ENCODE results near the gene DYNC2LI1. TPM values are rescaled to one million over a fixed set of nuclear protein-coding genes. Genes with fewer than 3 reads are reported as not detected.

The DYNC2LI1 gene
- polyA plus RNA-seq, 1 donor (not counting 4 experiments of a cell fraction or from before 2014, with no cell fraction given), result 29.9 TPM

DNA sequence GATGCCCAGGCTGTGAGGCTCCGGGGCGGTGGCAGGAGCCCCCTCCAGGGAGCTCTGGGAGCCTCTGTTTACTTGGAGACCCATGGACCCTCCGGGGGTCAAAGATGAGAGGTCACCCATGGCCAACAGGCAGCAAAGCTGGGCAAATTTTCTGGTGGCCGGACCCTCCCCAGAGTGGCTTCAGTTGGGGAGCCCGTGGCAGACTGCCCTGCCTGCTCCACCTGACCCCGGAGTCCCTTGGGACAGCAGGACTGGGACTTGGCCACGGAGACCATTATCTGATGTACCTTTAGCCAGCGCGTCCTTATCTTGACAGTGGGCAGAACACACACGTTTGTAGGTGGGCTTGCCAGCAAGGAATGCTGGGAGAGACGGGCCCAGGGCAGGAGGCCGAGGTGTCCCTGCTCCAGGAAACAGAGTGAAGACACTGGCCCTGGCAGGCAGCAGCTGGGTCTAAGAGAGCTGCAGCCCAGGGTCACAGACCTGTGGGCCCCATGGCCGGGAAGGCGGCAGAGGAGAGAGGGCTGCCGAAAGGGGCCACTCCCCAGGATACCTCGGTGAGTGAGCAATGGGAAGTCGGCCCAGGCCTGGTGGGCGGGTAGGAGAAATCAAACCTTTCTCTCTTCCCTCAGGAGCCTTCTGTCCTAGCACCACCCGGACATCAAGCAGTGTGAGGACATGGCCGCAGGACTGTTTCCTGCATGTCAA lies 64.9 kb downstream of the DYNC2LI1 start, which contains the start of the genes ABCG5 and ABCG8:
TSS of gene ABCG5 (minus strand) at position 280 of the 708 bp plus-strand sequence. CDS start at position 120, 160 bp downstream.
TSS of gene ABCG8 (plus strand) at position 412 of the 708 bp plus-strand sequence. CDS start at position 495, 83 bp downstream.
- Histone ChIP-seq H3K9ac (ENCODE audit: control insufficient read depth, extremely low read depth, insufficient read depth, low read length) (no peak within 1 kb of the TSS), H3K4me2 (ENCODE audit: control insufficient read depth, extremely low read depth, insufficient read depth, low read depth, low read length) (no peak within 1 kb of the TSS), H3K79me2 (ENCODE audit: control insufficient read depth, insufficient read depth, low read length) (no peaks in the 10 kb centered on the region), H3K36me3 (ENCODE audit: control insufficient read depth in 2 of 2, extremely low read depth in 1 of 2, insufficient read depth in 2 of 2, low read length in 2 of 2) (no peaks in the 10 kb centered on the region), H4K20me1 (ENCODE audit: control insufficient read depth, extremely low read depth, insufficient read depth, low read length) (no peaks in the 10 kb centered on the region), H2AFZ (ENCODE audit: control insufficient read depth, low read length) (no peak within 1 kb of the TSS), H3K9me3 (ENCODE audit: control insufficient read depth, low read depth, low read length) (no peaks in the 10 kb centered on the region), H3K4me3 (ENCODE audit: control insufficient read depth in 2 of 3, extremely low read depth in 1 of 3, insufficient read depth in 2 of 3, low read depth in 1 of 3, low read length in 3 of 3) (no peak within 1 kb of the TSS), H3K27ac (ENCODE audit: control insufficient read depth, insufficient read depth, low read length) (no peak within 1 kb of the TSS), H3K9me1 (ENCODE audit: control insufficient read depth, extremely low read depth, insufficient read depth, low read length) (no peaks in the 10 kb centered on the region), H3K4me1 (ENCODE audit: control insufficient read depth, extremely low read depth, insufficient read depth, low read length) (peaks cover 5% of the 10 kb centered on the region), H3K27me3 (ENCODE audit: control insufficient read depth, extremely low read depth, insufficient read depth, low read length) (peaks cover 9% of the 10 kb centered on the region)
- TF ChIP-seq, protein P1, sequence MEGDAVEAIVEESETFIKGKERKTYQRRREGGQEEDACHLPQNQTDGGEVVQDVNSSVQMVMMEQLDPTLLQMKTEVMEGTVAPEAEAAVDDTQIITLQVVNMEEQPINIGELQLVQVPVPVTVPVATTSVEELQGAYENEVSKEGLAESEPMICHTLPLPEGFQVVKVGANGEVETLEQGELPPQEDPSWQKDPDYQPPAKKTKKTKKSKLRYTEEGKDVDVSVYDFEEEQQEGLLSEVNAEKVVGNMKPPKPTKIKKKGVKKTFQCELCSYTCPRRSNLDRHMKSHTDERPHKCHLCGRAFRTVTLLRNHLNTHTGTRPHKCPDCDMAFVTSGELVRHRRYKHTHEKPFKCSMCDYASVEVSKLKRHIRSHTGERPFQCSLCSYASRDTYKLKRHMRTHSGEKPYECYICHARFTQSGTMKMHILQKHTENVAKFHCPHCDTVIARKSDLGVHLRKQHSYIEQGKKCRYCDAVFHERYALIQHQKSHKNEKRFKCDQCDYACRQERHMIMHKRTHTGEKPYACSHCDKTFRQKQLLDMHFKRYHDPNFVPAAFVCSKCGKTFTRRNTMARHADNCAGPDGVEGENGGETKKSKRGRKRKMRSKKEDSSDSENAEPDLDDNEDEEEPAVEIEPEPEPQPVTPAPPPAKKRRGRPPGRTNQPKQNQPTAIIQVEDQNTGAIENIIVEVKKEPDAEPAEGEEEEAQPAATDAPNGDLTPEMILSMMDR (optimal IDR thresholded peaks at IDR 0.05 in 1 of 3, IDR thresholded peaks at IDR 0.05 in 1 of 3, conservative IDR thresholded peaks at IDR 0.05 in 1 of 3; ENCODE audit: extremely low read depth in 1 of 3, insufficient read depth in 2 of 3, low read length in 3 of 3), result no peak
- TF ChIP-seq EZH2 (IDR thresholded peaks at IDR 0.05; ENCODE audit: low read length), result no peak
- dilution Hi-C loops (cut with MboI; ENCODE audit: extremely low pct_ligation_motif_present, low sequenced_read_pairs), result no loop called here
- no peak for DNase-seq (ENCODE audit: low read depth, low spot score)
- no peak for FAIRE-seq

DNA sequence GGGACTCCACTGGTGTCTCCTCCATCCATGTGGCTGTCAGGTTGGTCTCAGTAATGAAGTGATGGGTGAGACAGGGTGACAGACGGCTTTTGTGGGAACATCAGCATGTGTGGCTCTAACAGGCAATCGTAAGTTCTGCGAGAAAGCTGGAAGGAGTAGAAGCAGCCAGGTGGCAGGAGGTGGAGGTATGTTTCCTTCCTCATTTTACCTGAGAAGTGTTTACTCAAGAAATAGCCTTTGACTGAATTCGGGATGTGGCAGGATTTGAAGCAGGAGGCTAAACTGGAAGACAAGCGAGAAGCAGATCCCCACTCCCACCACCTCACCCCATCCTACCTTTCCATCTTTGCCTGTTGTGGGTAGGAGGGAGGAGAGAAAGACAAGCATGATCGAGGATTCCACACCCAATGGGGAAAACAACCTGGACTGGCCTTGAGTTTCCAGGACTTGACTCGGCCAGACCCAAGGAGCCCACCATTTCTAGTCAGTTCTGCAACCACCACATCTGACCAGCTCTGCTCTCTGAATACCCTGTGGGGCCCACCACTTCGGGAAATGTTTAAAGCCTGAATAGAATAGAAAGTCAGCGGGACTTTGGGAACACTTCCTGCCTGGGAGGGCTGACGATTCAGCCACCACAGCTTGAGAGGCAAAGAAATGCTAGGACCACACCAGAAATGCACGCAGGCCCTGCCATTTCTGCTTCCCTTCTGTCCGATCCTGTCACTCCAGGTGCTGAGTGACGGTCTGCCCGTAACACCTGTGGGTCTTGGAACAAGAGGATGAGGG lies 66.1 kb downstream of the DYNC2LI1 start:
- FAIRE-seq, result no peak
- no peak overlapping the region for H3K27ac ChIP-seq (ENCODE audit: control insufficient read depth, insufficient read depth, low read length)

More for the DNA sequence above, 66.1 kb downstream of the DYNC2LI1 start:
- H3K36me3 ChIP-seq (ENCODE audit: control insufficient read depth in 2 of 2, extremely low read depth in 1 of 2, insufficient read depth in 2 of 2, low read length in 2 of 2), result no peaks in the 10 kb centered on the region
- H3K9me1 ChIP-seq (ENCODE audit: control insufficient read depth, extremely low read depth, insufficient read depth, low read length), result no peaks in the 10 kb centered on the region
- H3K4me2 ChIP-seq (ENCODE audit: control insufficient read depth, extremely low read depth, insufficient read depth, low read depth, low read length), result no peak overlapping the region
- no peak overlapping the region for H3K9ac ChIP-seq (ENCODE audit: control insufficient read depth, extremely low read depth, insufficient read depth, low read length)
- DNase-seq (ENCODE audit: low read depth, low spot score), result no peak
- no peak overlapping the region for H3K4me3 ChIP-seq (ENCODE audit: control insufficient read depth in 2 of 3, extremely low read depth in 1 of 3, insufficient read depth in 2 of 3, low read depth in 1 of 3, low read length in 3 of 3)
- H2AFZ ChIP-seq (ENCODE audit: control insufficient read depth, low read length), result no peak overlapping the region
- H3K27me3 ChIP-seq (ENCODE audit: control insufficient read depth, extremely low read depth, insufficient read depth, low read length), result peaks cover 12% of the 10 kb centered on the region
- H4K20me1 ChIP-seq (ENCODE audit: control insufficient read depth, extremely low read depth, insufficient read depth, low read length), result no peaks in the 10 kb centered on the region
- H3K79me2 ChIP-seq (ENCODE audit: control insufficient read depth, insufficient read depth, low read length), result no peaks in the 10 kb centered on the region
- H3K9me3 ChIP-seq (ENCODE audit: control insufficient read depth, low read depth, low read length), result no peaks in the 10 kb centered on the region
- H3K4me1 ChIP-seq (ENCODE audit: control insufficient read depth, extremely low read depth, insufficient read depth, low read length), result peaks cover 5% of the 10 kb centered on the region
- TF ChIP-seq EZH2 (IDR thresholded peaks at IDR 0.05; ENCODE audit: low read length), result no peak
- TF ChIP-seq, protein P1 (optimal IDR thresholded peaks at IDR 0.05 in 1 of 3, IDR thresholded peaks at IDR 0.05 in 1 of 3, conservative IDR thresholded peaks at IDR 0.05 in 1 of 3; ENCODE audit: extremely low read depth in 1 of 3, insufficient read depth in 2 of 3, low read length in 3 of 3), result no peak
- dilution Hi-C loops (cut with MboI; ENCODE audit: extremely low pct_ligation_motif_present, low sequenced_read_pairs), result no loop called here
